Keratinocyte (primary cell): ENCODE measurements around the gene CFAP410.
"Not testable (repeated sequence)": the region's sequence is repeated elsewhere in the genome, so short reads cannot be mapped to it uniquely, and the experiment has no call there.

ENCODE experiments used
- EZH2 ChIP-seq: IDR thresholded peaks from one replicate; pipeline ENCODE4 v1.6.1; 2012; ENCODE audit warnings: inconsistent platforms, mild to moderate bottlenecking, low read length, moderate library complexity
- TF ChIP-seq, protein P1 (sequence below), 3 experiments: IDR thresholded peaks in 1 of 3; conservative IDR thresholded peaks in 1 of 3; optimal IDR thresholded peaks in 1 of 3; 2 replicates in 2 of 3; 3 replicates in 1 of 3; pipeline versions ENCODE3 to v1.5.1; 2011; ENCODE audit warnings: low read length in 3 of 3, mild to moderate bottlenecking in 3 of 3, moderate library complexity in 2 of 3, control low read depth in 1 of 3, inconsistent platforms in 1 of 3; ENCODE audit not compliant: insufficient read depth in 2 of 3; ENCODE audit errors: extremely low read depth in 1 of 3

DNA sequence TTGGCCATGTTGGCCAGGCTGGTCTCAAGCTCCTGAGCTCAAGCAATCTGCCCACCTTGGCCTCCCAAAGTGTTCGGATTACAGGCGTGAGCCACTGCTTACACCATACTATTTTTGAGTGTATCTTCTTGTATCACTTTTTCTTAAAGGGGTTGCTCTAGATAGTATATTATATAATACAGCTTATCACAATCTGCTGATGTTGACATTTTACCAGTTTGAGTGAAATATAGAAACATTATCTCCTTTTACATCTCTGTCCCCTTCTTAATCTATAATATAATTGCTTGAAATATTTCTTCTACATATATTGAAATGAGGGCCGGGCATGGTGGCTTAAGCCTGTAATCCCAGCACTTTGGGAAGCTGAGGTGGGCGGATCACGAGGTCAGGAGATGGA, 22.7 kb upstream of the CFAP410 start:
- TF ChIP-seq, protein P1, sequence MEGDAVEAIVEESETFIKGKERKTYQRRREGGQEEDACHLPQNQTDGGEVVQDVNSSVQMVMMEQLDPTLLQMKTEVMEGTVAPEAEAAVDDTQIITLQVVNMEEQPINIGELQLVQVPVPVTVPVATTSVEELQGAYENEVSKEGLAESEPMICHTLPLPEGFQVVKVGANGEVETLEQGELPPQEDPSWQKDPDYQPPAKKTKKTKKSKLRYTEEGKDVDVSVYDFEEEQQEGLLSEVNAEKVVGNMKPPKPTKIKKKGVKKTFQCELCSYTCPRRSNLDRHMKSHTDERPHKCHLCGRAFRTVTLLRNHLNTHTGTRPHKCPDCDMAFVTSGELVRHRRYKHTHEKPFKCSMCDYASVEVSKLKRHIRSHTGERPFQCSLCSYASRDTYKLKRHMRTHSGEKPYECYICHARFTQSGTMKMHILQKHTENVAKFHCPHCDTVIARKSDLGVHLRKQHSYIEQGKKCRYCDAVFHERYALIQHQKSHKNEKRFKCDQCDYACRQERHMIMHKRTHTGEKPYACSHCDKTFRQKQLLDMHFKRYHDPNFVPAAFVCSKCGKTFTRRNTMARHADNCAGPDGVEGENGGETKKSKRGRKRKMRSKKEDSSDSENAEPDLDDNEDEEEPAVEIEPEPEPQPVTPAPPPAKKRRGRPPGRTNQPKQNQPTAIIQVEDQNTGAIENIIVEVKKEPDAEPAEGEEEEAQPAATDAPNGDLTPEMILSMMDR (optimal IDR thresholded peaks at IDR 0.05 in 1 of 3, IDR thresholded peaks at IDR 0.05 in 1 of 3, conservative IDR thresholded peaks at IDR 0.05 in 1 of 3; ENCODE audit: extremely low read depth in 1 of 3, insufficient read depth in 2 of 3, low read length in 3 of 3), result not testable (repeated sequence)
- TF ChIP-seq EZH2, result not testable (repeated sequence)
